ENCODE data around the gene STON2. TPM values are rescaled to one million over a fixed set of nuclear protein-coding genes. Genes with fewer than 3 reads are reported as not detected.

STON2 gene
- total RNA-seq, 1 experiment from 2014 or later: 8.6 TPM

- DNase-seq (ENCODE audit: low spot score): no peak
- Histone ChIP-seq H3K9me3 (ENCODE audit: low read depth, low read length, poor library complexity, severe bottlenecking) (no peaks in the 10 kb centered on the region), H3K27me3 (replicated peaks; ENCODE audit: insufficient read depth, low read depth, low read length, poor library complexity) (peaks cover 32% of the 10 kb centered on the region), H3K4me1 (ENCODE audit: insufficient read depth, low read length, poor library complexity, severe bottlenecking) (peaks cover 13% of the 10 kb centered on the region), H3K4me3 (ENCODE audit: low read depth, low read length, poor library complexity, severe bottlenecking) (no peak overlapping the region), H3K27ac (ENCODE audit: low read depth, low read length, poor library complexity, severe bottlenecking) (no peak overlapping the region), H3K36me3 (ENCODE audit: insufficient read depth, low read length, poor library complexity, severe bottlenecking) (no peaks in the 10 kb centered on the region)
- ChIA-PET POLR2A (ENCODE audit: low non-redundant PET) (no interaction called here), CTCF (no interaction called here)
- no TSS peak for BruUV-seq (replicated peaks)
- intact Hi-C loops (cut with micrococcal nuclease; ENCODE audit: unreplicated experiment): no loop called here
- TF ChIP-seq CTCF (conservative IDR thresholded peaks at IDR 0.05; ENCODE audit: low read depth, low read length) (no peak), EZH2 (IDR thresholded peaks at IDR 0.05; ENCODE audit: borderline replicate concordance, low read depth, low read length, poor library complexity, severe bottlenecking) (no peak)
These were observed 39.9 kb upstream of the STON2 start for GRCh38 chr14:81440041-81440440.

GRCh38 chr14:81437244-81437643 is 37.1 kb upstream of the STON2 start:
- TF ChIP-seq EZH2 (IDR thresholded peaks at IDR 0.05; ENCODE audit: borderline replicate concordance, low read depth, low read length, poor library complexity, severe bottlenecking) (no peak), CTCF (conservative IDR thresholded peaks at IDR 0.05; ENCODE audit: low read depth, low read length) (no peak)
- intact Hi-C loops (cut with micrococcal nuclease; ENCODE audit: unreplicated experiment): no loop called here
- no TSS peak for BruUV-seq (replicated peaks)
- peaks cover 20% of the 10 kb centered on the region for H3K4me1 ChIP-seq (ENCODE audit: insufficient read depth, low read length, poor library complexity, severe bottlenecking)
- POLR2A ChIA-PET (ENCODE audit: low non-redundant PET): no interaction called here
- H3K9me3 ChIP-seq (ENCODE audit: low read depth, low read length, poor library complexity, severe bottlenecking): no peaks in the 10 kb centered on the region
- no peak for DNase-seq (ENCODE audit: low spot score)
- CTCF ChIA-PET: no interaction called here
- no peak overlapping the region for H3K4me3 ChIP-seq (ENCODE audit: low read depth, low read length, poor library complexity, severe bottlenecking)
- H3K36me3 ChIP-seq (ENCODE audit: insufficient read depth, low read length, poor library complexity, severe bottlenecking): no peaks in the 10 kb centered on the region
- peaks cover 32% of the 10 kb centered on the region for H3K27me3 ChIP-seq (replicated peaks; ENCODE audit: insufficient read depth, low read depth, low read length, poor library complexity)
- H3K27ac ChIP-seq (ENCODE audit: low read depth, low read length, poor library complexity, severe bottlenecking): no peak overlapping the region

- H3K4me3 ChIP-seq (ENCODE audit: low read depth, low read length, poor library complexity, severe bottlenecking): peak overlapping the region; percentile 45
- H3K4me1 ChIP-seq (ENCODE audit: insufficient read depth, low read length, poor library complexity, severe bottlenecking): peaks cover 20% of the 10 kb centered on the region
- TF ChIP-seq CTCF (conservative IDR thresholded peaks at IDR 0.05; ENCODE audit: low read depth, low read length) (no peak), EZH2 (IDR thresholded peaks at IDR 0.05; ENCODE audit: borderline replicate concordance, low read depth, low read length, poor library complexity, severe bottlenecking) (no peak)
- no peaks in the 10 kb centered on the region for H3K9me3 ChIP-seq (ENCODE audit: low read depth, low read length, poor library complexity, severe bottlenecking)
- H3K27me3 ChIP-seq (replicated peaks; ENCODE audit: insufficient read depth, low read depth, low read length, poor library complexity): peaks cover 31% of the 10 kb centered on the region
- H3K27ac ChIP-seq (ENCODE audit: low read depth, low read length, poor library complexity, severe bottlenecking): no peak overlapping the region
- ChIA-PET CTCF (no interaction called here), POLR2A (ENCODE audit: low non-redundant PET) (interaction anchor here (0.6 kb wide), 1 partner anchor 46 kb away, joined by 3 read pairs; no protein-coding TSS in a partner anchor)
- peak; percentile 88 for DNase-seq (ENCODE audit: low spot score)
- no TSS peak for BruUV-seq (replicated peaks)
- intact Hi-C loops (cut with micrococcal nuclease; ENCODE audit: unreplicated experiment): no loop called here
- H3K36me3 ChIP-seq (ENCODE audit: insufficient read depth, low read length, poor library complexity, severe bottlenecking): no peaks in the 10 kb centered on the region
These were observed 36.4 kb upstream of the STON2 start for GRCh38 chr14:81436296-81437138.

Data from A673 (cell line).